NB4 (cell line): Measurements from ENCODE around the gene PPP2R1A.

Experiments used
- MYC ChIP-seq: IDR thresholded peaks from 2 replicates; pipeline ENCODE4 v1.6.1; 2011; ENCODE audit warnings: low read depth, low read length
- POLR2A ChIP-seq: IDR thresholded peaks from 2 replicates; pipeline ENCODE4 v1.6.1; 2011; ENCODE audit warnings: mild to moderate bottlenecking; ENCODE audit not compliant: insufficient read length; ENCODE audit errors: extremely low read depth
- TF ChIP-seq, protein P1 (sequence below): IDR thresholded peaks from one replicate; pipeline ENCODE4 v1.5.1; 2012; ENCODE audit warnings: low read depth, low read length

DNA sequence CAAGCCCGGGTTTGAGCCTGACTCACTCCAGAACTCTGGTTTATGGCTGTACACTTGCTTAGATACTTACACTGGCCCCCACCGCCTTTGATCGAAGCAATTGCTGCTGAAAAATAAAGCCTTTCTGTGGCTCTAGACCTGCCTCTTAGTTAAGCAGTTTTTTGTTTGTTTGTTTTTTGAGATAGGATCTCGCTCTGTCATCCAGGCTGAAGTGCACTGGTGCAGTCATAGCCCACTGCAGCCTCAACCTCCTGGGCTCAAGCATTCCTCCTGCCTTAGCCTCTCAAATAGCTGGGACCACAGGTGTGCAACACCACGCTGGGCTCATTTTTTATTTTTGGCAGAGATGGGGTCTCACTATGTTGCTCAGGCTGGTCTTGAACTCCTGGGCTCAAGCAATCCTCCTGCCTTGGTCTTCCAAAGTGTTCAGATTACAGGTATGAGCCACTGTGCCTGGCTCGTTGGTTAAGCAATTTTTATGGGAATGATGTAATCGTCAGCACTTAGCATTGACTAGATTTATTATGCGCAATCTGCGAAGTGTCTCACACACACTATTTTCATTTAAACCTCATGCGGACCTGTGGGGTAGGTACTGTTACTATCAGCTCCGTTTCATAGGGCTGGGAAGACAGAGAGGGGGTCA is 22.2 kb downstream of the PPP2R1A start:
- TF ChIP-seq, protein P1, sequence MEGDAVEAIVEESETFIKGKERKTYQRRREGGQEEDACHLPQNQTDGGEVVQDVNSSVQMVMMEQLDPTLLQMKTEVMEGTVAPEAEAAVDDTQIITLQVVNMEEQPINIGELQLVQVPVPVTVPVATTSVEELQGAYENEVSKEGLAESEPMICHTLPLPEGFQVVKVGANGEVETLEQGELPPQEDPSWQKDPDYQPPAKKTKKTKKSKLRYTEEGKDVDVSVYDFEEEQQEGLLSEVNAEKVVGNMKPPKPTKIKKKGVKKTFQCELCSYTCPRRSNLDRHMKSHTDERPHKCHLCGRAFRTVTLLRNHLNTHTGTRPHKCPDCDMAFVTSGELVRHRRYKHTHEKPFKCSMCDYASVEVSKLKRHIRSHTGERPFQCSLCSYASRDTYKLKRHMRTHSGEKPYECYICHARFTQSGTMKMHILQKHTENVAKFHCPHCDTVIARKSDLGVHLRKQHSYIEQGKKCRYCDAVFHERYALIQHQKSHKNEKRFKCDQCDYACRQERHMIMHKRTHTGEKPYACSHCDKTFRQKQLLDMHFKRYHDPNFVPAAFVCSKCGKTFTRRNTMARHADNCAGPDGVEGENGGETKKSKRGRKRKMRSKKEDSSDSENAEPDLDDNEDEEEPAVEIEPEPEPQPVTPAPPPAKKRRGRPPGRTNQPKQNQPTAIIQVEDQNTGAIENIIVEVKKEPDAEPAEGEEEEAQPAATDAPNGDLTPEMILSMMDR, result no peak
- TF ChIP-seq POLR2A (no peak), MYC (no peak)
